GM18868 (cell line): ENCODE measurements around the gene FSHR.

Experiments
- ATAC-seq: cut with Tn5 transposase; IDR thresholded peaks from one replicate; pipeline ENCODE4 v1.9.1; 2021; ENCODE audit warnings: mild to moderate bottlenecking, moderate library complexity; ENCODE audit not compliant: unreplicated experiment

FSHR gene

DNA sequence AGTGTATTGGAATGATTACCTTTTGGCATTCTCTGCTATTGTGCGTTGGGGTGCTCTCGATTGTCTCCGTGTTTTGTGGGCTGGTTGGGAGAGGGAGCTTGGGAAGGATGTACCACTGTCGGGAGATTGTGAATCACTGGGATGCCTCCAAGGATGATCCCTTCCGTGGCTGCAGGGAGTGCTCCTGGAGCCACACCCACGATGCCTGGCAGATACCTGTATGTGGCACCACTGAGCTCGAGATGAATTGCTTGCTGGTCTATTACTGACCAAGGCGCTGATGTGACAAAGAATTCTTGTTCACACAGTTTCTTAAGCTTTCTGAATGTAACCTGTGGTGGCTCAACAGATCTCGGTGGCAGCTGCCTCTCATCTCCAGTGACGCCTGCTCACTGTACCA lies 239.1 kb downstream of the FSHR start:
- ATAC-seq = no peak

DNA sequence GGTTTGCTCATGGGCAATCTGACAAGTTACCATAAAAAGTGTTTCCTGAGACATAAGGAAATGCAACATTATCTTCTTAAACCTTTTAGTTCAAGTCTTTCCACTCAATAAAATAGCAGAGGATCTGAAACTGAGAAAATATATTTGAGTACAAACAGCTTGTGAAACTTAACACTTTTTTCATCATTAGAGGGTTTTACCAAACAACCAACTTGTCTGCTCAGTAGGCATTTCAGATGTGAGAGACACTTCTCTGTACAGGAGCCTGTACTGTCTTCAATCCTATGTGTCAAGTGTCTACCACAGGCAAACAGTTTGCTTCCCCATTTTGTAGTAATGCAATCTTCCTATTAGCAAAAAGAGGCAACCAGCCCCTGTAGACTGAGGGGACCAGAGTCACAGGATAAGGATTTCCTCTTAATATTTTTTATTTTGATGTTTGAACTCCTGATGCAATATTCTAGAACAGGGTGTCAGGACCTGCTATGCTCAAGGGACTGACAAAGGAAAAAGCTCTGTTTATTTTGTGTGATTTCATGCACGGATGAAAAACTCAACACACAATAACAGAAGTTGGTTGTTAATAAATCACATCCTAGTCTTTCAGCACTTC lies 239.7 kb downstream of the FSHR start:
- ATAC-seq = peak; percentile 95
